ENCODE results near the gene RCE1. TPM values are rescaled to one million over a fixed set of nuclear protein-coding genes. Genes with fewer than 3 reads are reported as not detected.

Gene RCE1
- total and polyA plus RNA-seq, 3 donors from 2014 or later, result 26.4 to 56.9 (median 54.3) TPM

DNA sequence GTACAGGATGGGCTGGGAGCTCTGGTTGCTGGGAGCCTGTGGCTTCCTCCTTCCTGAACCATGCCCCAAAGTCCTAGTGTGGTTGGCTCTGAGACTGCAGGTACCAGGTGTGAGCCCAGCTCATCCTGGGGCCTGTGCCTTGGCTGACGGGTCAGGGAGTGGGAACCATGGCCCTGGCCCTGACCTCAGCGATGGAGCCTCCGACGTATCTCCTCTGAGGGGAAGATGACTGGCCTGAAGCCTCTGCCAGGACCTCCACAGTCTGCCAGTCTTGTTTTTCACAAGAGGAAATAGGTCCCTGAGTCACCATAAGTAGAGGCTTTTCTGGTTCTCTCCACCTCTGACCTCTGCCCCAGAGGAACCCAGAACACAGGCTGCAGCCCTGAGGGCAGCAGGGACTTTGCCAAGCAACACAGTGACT lies 3.4 kb downstream of the RCE1 start:
- Histone ChIP-seq H3K27ac (no peak overlapping the region), H3K4me1 (peaks cover 17% of the 10 kb centered on the region), H3K36me3 (ENCODE audit: low read depth, missing control alignments) (no peaks in the 10 kb centered on the region), H3K4me3 (no peak overlapping the region), H3K9me3 (no peaks in the 10 kb centered on the region), H3K27me3 (no peaks in the 10 kb centered on the region)
- intact Hi-C loops (cut with DNase I; ENCODE audit: low total_unique reads), result no loop called here
- 76% methylated on average over 4 of the region's 4 CpGs; no CpG with 5 or more reads in 1 of the 2 donors for WGBS, 2 donors
- peak; percentile 12 for DNase-seq
- TF ChIP-seq POLR2A (IDR thresholded peaks at IDR 0.05), result no peak
- TF ChIP-seq, protein P1, sequence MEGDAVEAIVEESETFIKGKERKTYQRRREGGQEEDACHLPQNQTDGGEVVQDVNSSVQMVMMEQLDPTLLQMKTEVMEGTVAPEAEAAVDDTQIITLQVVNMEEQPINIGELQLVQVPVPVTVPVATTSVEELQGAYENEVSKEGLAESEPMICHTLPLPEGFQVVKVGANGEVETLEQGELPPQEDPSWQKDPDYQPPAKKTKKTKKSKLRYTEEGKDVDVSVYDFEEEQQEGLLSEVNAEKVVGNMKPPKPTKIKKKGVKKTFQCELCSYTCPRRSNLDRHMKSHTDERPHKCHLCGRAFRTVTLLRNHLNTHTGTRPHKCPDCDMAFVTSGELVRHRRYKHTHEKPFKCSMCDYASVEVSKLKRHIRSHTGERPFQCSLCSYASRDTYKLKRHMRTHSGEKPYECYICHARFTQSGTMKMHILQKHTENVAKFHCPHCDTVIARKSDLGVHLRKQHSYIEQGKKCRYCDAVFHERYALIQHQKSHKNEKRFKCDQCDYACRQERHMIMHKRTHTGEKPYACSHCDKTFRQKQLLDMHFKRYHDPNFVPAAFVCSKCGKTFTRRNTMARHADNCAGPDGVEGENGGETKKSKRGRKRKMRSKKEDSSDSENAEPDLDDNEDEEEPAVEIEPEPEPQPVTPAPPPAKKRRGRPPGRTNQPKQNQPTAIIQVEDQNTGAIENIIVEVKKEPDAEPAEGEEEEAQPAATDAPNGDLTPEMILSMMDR (IDR thresholded peaks at IDR 0.05), result no peak

DNA sequence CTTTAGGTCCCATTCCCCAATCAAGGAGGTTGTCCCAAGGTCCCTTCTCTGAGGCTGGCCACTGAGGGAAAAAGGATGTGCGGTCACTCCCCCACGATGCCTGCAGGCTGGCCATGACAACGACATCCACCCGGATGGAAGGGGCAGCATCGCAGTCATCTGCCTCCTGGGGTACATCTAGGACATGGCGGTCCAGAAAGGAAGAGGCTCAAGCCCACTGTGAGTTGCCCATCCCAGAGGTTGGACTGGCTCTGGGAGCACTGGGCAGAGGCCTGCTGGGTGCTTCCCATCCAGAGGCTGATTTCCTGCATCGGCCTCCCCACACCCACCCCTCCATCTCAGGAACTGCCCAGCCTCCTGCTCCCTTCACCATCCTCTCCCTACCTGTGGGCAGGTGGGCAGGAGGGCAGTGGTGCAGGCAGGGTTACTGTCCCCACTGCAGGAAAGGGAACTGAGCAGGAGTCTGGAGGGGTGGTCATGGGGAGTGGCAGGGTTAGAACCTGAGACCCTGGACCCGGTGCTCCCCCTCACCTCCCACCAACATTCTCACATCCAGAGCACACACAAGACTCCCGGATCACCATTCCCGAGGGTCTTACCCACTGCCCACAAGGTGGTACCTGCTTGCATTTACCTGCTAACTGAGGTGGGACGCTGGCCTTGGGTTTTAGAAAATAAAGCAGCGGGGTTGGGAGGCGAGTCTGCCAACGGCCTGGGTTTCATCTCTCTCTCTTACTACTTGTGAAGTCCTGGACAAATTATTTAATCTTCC lies 4.4 kb downstream of the RCE1 start:
- Histone ChIP-seq H3K4me1 (peaks cover 9% of the 10 kb centered on the region), H3K27ac (no peak overlapping the region), H3K36me3 (ENCODE audit: low read depth, missing control alignments) (no peaks in the 10 kb centered on the region), H3K4me3 (no peak overlapping the region), H3K27me3 (no peaks in the 10 kb centered on the region), H3K9me3 (no peaks in the 10 kb centered on the region)
- intact Hi-C loops (cut with DNase I; ENCODE audit: low total_unique reads), result no loop called here
- 83 to 87% methylated on average over 14 of the region's 14 CpGs for WGBS, 2 donors
- TF ChIP-seq, protein P1 (IDR thresholded peaks at IDR 0.05), result no peak
- TF ChIP-seq POLR2A (IDR thresholded peaks at IDR 0.05), result no peak
- DNase-seq, result no peak

DNA sequence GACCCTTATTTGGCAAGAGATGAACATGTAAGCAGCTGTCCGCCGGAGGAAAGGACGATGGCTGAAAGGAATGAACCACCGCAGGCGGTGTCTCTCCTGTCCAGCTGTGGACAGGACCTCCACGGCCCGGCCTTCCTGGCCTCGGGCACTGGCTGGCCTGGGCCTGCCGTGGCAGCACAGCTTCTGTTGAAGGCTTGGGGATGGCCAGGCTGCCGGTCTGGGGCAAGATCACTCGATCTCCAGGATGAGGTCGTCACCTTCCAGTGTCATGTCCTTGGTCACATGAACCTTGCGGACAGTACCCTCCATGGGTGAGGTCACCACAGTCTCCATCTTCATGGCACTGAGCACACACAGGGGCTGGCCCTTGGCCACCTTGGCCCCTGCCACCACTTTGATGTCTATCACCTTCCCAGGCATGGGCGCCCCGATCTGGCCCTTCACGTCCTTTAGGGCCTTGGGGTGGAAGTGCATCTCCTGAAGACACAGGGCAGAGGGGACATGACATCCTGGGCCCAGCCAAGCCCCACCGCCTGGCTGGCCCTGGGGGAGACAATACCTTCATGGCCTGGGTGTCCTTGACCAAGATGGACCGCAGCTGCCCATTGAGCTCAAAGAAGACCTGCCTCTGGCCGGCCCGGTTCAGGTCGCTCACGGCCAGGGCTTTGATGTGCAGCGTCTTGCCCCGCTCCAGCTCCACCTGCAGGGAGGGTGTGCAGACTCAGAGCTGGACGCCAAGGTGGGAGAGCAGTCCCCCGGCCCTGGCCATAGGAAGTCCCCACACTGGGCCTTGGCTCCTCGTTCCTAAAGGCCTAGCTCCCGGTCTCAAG lies 5.6 kb downstream of the RCE1 start:
- H3K9me3 ChIP-seq, result no peaks in the 10 kb centered on the region
- H3K36me3 ChIP-seq (ENCODE audit: low read depth, missing control alignments), result no peaks in the 10 kb centered on the region
- H3K27ac ChIP-seq, result no peak overlapping the region
- intact Hi-C loops (cut with DNase I; ENCODE audit: low total_unique reads), result no loop called here
- TF ChIP-seq, protein P1 (IDR thresholded peaks at IDR 0.05), result no peak
- no peak for TF ChIP-seq POLR2A (IDR thresholded peaks at IDR 0.05)
- DNase-seq, result no peak
- no peaks in the 10 kb centered on the region for H3K27me3 ChIP-seq
- H3K4me1 ChIP-seq, result peaks cover 9% of the 10 kb centered on the region
- no peak overlapping the region for H3K4me3 ChIP-seq
- 64 to 92% methylated on average over 3 to 28 of the region's 28 CpGs for WGBS, 2 donors

DNA sequence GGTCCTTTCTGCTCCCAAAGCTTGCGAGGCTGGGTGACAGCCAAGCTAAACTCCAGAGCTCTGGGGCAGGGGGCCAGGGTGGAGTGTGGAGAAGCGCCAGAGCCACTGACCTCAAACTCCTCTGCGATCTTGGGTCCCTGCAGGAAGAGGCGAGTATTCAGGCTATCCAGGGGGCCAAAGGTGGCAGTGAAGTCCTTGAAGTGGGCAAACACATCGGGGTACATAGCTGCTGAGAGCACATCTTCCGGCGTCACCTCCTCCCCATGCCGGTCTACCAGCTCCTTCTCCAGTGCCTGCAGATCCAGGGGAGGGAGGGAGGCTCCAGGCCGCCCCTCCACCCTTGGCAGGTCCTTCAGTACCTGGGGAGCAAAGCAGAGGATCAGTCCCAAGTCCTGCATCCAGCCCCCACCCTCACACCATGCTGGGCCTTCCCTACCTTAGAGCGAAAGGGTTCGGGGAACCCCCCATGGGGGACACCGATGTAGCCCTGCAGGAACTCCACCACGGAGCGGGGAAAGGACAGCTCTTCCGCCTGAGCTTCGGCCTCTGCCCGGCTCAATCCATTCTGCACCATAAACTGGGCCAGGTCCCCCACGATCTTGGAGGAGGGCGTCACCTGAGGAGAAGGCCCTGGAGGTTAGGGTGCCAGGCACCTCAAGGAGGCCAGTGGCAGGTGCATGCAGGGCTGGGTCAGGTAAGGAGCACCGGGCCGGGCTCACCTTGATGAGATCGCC lies 6.4 kb downstream of the RCE1 start:
- no peak overlapping the region for H3K4me3 ChIP-seq
- H3K9me3 ChIP-seq, result no peaks in the 10 kb centered on the region
- H3K36me3 ChIP-seq (ENCODE audit: low read depth, missing control alignments), result no peaks in the 10 kb centered on the region
- no peak for DNase-seq
- peaks cover 2% of the 10 kb centered on the region for H3K4me1 ChIP-seq
- WGBS, 2 donors, result 92 to 97% methylated on average over 2 to 22 of the region's 22 CpGs
- no peak overlapping the region for H3K27ac ChIP-seq
- TF ChIP-seq POLR2A (IDR thresholded peaks at IDR 0.05), result no peak
- TF ChIP-seq, protein P1 (IDR thresholded peaks at IDR 0.05), result no peak
- H3K27me3 ChIP-seq, result no peaks in the 10 kb centered on the region
- intact Hi-C loops (cut with DNase I; ENCODE audit: low total_unique reads), result no loop called here

All from testis (tissue), 3 donors.